ENCODE measurements around the gene EYS. TPM values are rescaled to one million over a fixed set of nuclear protein-coding genes. Genes with fewer than 3 reads are reported as not detected.

Gene EYS
- total and polyA plus RNA-seq, 2 experiments from 2014 or later: under 0.01 to 0.15 TPM

GRCh38 chr6:64072686-64073085, 1634.3 kb downstream of the EYS start:
- TF ChIP-seq, protein P1, sequence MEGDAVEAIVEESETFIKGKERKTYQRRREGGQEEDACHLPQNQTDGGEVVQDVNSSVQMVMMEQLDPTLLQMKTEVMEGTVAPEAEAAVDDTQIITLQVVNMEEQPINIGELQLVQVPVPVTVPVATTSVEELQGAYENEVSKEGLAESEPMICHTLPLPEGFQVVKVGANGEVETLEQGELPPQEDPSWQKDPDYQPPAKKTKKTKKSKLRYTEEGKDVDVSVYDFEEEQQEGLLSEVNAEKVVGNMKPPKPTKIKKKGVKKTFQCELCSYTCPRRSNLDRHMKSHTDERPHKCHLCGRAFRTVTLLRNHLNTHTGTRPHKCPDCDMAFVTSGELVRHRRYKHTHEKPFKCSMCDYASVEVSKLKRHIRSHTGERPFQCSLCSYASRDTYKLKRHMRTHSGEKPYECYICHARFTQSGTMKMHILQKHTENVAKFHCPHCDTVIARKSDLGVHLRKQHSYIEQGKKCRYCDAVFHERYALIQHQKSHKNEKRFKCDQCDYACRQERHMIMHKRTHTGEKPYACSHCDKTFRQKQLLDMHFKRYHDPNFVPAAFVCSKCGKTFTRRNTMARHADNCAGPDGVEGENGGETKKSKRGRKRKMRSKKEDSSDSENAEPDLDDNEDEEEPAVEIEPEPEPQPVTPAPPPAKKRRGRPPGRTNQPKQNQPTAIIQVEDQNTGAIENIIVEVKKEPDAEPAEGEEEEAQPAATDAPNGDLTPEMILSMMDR (IDR thresholded peaks at IDR 0.05; ENCODE audit: low read depth, low read length): no peak
- H3K9me3 ChIP-seq (ENCODE audit: low read depth): no peaks in the 10 kb centered on the region
- H3K27ac ChIP-seq: no peak overlapping the region
- no peak overlapping the region for H3K4me3 ChIP-seq
- peaks cover 12% of the 10 kb centered on the region for H3K4me1 ChIP-seq (ENCODE audit: low read depth)
- DNase-seq (ENCODE audit: low read depth in 1 of 2, low spot score in 1 of 2): no peak
- no peaks in the 10 kb centered on the region for H3K36me3 ChIP-seq
- H3K27me3 ChIP-seq: no peaks in the 10 kb centered on the region

GRCh38 chr6:64064919-64065318, 1642.1 kb downstream of the EYS start:
- no peak for DNase-seq (ENCODE audit: low read depth in 1 of 2, low spot score in 1 of 2)
- H3K27ac ChIP-seq: no peak overlapping the region
- H3K27me3 ChIP-seq: no peaks in the 10 kb centered on the region
- no peaks in the 10 kb centered on the region for H3K9me3 ChIP-seq (ENCODE audit: low read depth)
- TF ChIP-seq, protein P1 (IDR thresholded peaks at IDR 0.05; ENCODE audit: low read depth, low read length): no peak
- no peak overlapping the region for H3K4me3 ChIP-seq
- H3K4me1 ChIP-seq (ENCODE audit: low read depth): no peaks in the 10 kb centered on the region
- H3K36me3 ChIP-seq: no peaks in the 10 kb centered on the region

GRCh38 chr6:64062960-64063683, 1643.9 kb downstream of the EYS start:
- H3K4me3 ChIP-seq: no peak overlapping the region
- no peaks in the 10 kb centered on the region for H3K27me3 ChIP-seq
- H3K9me3 ChIP-seq (ENCODE audit: low read depth): no peaks in the 10 kb centered on the region
- TF ChIP-seq, protein P1 (IDR thresholded peaks at IDR 0.05; ENCODE audit: low read depth, low read length): no peak
- no peaks in the 10 kb centered on the region for H3K36me3 ChIP-seq
- no peak overlapping the region for H3K27ac ChIP-seq
- no peaks in the 10 kb centered on the region for H3K4me1 ChIP-seq (ENCODE audit: low read depth)
- no peak for DNase-seq (ENCODE audit: low read depth in 1 of 2, low spot score in 1 of 2)

DNA sequence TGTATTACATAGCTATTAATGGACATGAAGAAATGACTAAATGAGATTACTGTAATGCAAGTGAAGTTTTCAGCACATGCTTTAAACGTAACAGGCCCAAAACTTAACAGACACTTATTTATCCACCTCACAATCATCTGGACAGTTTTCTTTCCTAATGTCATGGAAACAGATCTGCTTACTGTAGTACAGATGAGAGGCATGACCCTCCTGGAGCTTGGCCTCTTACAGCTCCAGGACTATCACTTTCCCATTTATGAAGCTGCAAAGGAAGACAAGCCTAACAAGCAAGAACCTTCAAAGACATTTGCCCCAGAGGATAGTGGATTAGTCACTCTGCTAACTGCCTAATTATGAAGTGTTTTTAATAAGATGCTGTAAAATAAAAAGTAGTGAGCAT, 1652.2 kb downstream of the EYS start:
- H3K36me3 ChIP-seq: no peaks in the 10 kb centered on the region

GRCh38 chr6:64050590-64050989, 1656.4 kb downstream of the EYS start:
- no peak overlapping the region for H3K27ac ChIP-seq
- no peak overlapping the region for H3K4me3 ChIP-seq
- no peak for DNase-seq (ENCODE audit: low read depth in 1 of 2, low spot score in 1 of 2)
- H3K4me1 ChIP-seq (ENCODE audit: low read depth): peaks cover 7% of the 10 kb centered on the region
- H3K36me3 ChIP-seq: no peaks in the 10 kb centered on the region
- TF ChIP-seq, protein P1 (IDR thresholded peaks at IDR 0.05; ENCODE audit: low read depth, low read length): no peak
- H3K27me3 ChIP-seq: no peaks in the 10 kb centered on the region
- H3K9me3 ChIP-seq (ENCODE audit: low read depth): no peaks in the 10 kb centered on the region

More for the DNA sequence above, 1652.2 kb downstream of the EYS start:
- Histone ChIP-seq H3K27me3 (no peaks in the 10 kb centered on the region), H3K9me3 (ENCODE audit: low read depth) (no peaks in the 10 kb centered on the region), H3K4me3 (no peak overlapping the region), H3K4me1 (ENCODE audit: low read depth) (no peaks in the 10 kb centered on the region), H3K27ac (no peak overlapping the region)
- TF ChIP-seq, protein P1 (IDR thresholded peaks at IDR 0.05; ENCODE audit: low read depth, low read length): no peak
- DNase-seq (ENCODE audit: low read depth in 1 of 2, low spot score in 1 of 2): no peak

Data from cardiac muscle cell (in vitro differentiated cells and primary cell).